ENCODE results near the gene NDFIP1.

GRCh38 chr5:142069606-142070399 lies 38.8 kb upstream of the NDFIP1 start:
- TF ChIP-seq POLR2A (IDR thresholded peaks at IDR 0.05) (no peak), POLR2AphosphoS5 (IDR thresholded peaks at IDR 0.05) (no peak), CTCF (IDR thresholded peaks at IDR 0.05 in 8 of 11, conservative IDR thresholded peaks at IDR 0.05 in 3 of 11) (no peak)

Data from spleen (tissue), 7 donors.